GM21447 (cell line): ENCODE data around the gene JMJD4.

Experiments
- ATAC-seq: cut with Tn5 transposase; IDR thresholded peaks from one replicate; pipeline ENCODE4 v1.9.1; 2021; ENCODE audit not compliant: unreplicated experiment

Gene JMJD4

GRCh38 chr1:227753999-227754711 lies 19.1 kb upstream of the JMJD4 start:
- no peak for ATAC-seq

GRCh38 chr1:227749916-227750710 lies 15.0 kb upstream of the JMJD4 start:
- no peak for ATAC-seq

- ATAC-seq = no peak
These were observed 14.1 kb upstream of the JMJD4 start for GRCh38 chr1:227749225-227749624.

GRCh38 chr1:227748496-227749182 lies 13.5 kb upstream of the JMJD4 start:
- ATAC-seq = no peak

GRCh38 chr1:227747948-227748495 lies 12.9 kb upstream of the JMJD4 start:
- ATAC-seq = no peak

- no peak for ATAC-seq
These were observed 12.3 kb upstream of the JMJD4 start for GRCh38 chr1:227747382-227747781.

- ATAC-seq = no peak
These were observed 11.6 kb upstream of the JMJD4 start for GRCh38 chr1:227746676-227747075.

GRCh38 chr1:227745568-227746265 lies 10.6 kb upstream of the JMJD4 start:
- ATAC-seq = no peak

- no peak for ATAC-seq
These were observed 9.6 kb upstream of the JMJD4 start for GRCh38 chr1:227744668-227745067.

GRCh38 chr1:227742738-227743715 lies 7.9 kb upstream of the JMJD4 start:
- ATAC-seq = no peak

GRCh38 chr1:227741166-227741870 lies 6.2 kb upstream of the JMJD4 start:
- ATAC-seq = no peak

GRCh38 chr1:227740401-227740960 lies 5.4 kb upstream of the JMJD4 start:
- ATAC-seq = no peak

GRCh38 chr1:227739636-227740035 lies 4.5 kb upstream of the JMJD4 start:
- no peak for ATAC-seq

- ATAC-seq = no peak
These were observed 3.7 kb upstream of the JMJD4 start for GRCh38 chr1:227738820-227739219.

GRCh38 chr1:227736814-227737432 lies 1.8 kb upstream of the JMJD4 start:
- no peak for ATAC-seq

GRCh38 chr1:227735539-227736285 lies 610 bp upstream of the JMJD4 start:
- ATAC-seq = no peak

- ATAC-seq = peak; percentile 3
These were observed 601 bp downstream of the JMJD4 start for GRCh38 chr1:227734546-227734855.
